K562 (cell line): Measurements from ENCODE around the gene CDC20. TPM values are rescaled to one million over a fixed set of nuclear protein-coding genes. Genes with fewer than 3 reads are reported as not detected.
A peak's percentile ranks its signal among the peaks of the same experiment; 100 is the strongest.

Experiments used
- CSDE1 ChIP-seq, 2 experiments: fragments of 450-650 bp; IDR thresholded peaks; 2 replicates each; pipeline ENCODE4 v1.6.1; 2016; ENCODE audit warnings: mild to moderate bottlenecking in 1 of 2
- EP300 ChIP-seq: IDR thresholded peaks from 2 replicates; pipeline ENCODE4 v1.6.1; 2012; ENCODE audit warnings: low read length, improper control_type of control experiment
- HSF4 ChIP-seq: fragments of 250-450 bp; sonication (Bioruptor Pico); IDR thresholded peaks from 2 replicates; pipeline ENCODE4 v2.1.2; 2022; ENCODE audit warnings: mild to moderate bottlenecking, moderate library complexity, borderline replicate concordance
- IFI16 ChIP-seq: fragments of 250-450 bp; sonication (Bioruptor Pico); IDR thresholded peaks from 2 replicates; pipeline ENCODE4 v2.1.2; 2022; ENCODE audit warnings: mild to moderate bottlenecking, inconsistent platforms
- IRF1 ChIP-seq: sonication (generic); formaldehyde crosslinking; IDR thresholded peaks from 2 replicates; pipeline ENCODE4 v1.8.0; 2022; ENCODE audit warnings: missing genetic modification reagents, mild to moderate bottlenecking, borderline replicate concordance
- NELFE ChIP-seq: IDR thresholded peaks from 2 replicates; pipeline ENCODE4 v1.6.1; 2011; ENCODE audit warnings: mild to moderate bottlenecking; ENCODE audit not compliant: insufficient read depth, insufficient read length
- RFX1 ChIP-seq: fragments of 450-650 bp; IDR thresholded peaks from 2 replicates; pipeline ENCODE4 v1.6.1; 2016; ENCODE audit warnings: mild to moderate bottlenecking, moderate library complexity
- RNF2 ChIP-seq: sonication (generic); IDR thresholded peaks from 2 replicates; pipeline ENCODE4 v1.6.1; 2016
- SMAD4 ChIP-seq: fragments of 250-450 bp; sonication (Bioruptor Pico); conservative IDR thresholded peaks from 2 replicates; pipeline ENCODE4 v1.8.0; 2021; ENCODE audit warnings: inconsistent platforms, mild to moderate bottlenecking, moderate library complexity
- ZNF239 ChIP-seq: fragments of 250-450 bp; sonication (Bioruptor Pico); IDR thresholded peaks from 2 replicates; pipeline ENCODE4 v1.4.0; 2020; ENCODE audit warnings: mild to moderate bottlenecking
- polyA plus RNA-seq, 8 experiments: library from polyadenylated mRNA; depleted of rRNA in 4 of 8; stranded (reverse) in 5 of 8; unstranded in 3 of 8; fragments of >200 nt; fragmentation: Nextera tagmentation in 2 of 8; fragmentation: Illumina TruSeq in 1 of 8; extraction: Ambion mirVana in 2 of 8; extraction: Trizol in 1 of 8; gene quantifications; 2 replicates each; pipeline versions ENCODE4 v1.2.1 to v1.2.3, GENCODE V29; 2011 to 2014; ENCODE audit warnings: inconsistent platforms in 1 of 8, missing spikeins in 1 of 8
- total RNA-seq, 7 experiments: library from RNA; depleted of rRNA in 6 of 7; stranded (reverse); fragments of >200 nt in 6 of 7; fragmentation: Illumina TruSeq in 2 of 7; extraction: Trizol in 2 of 7; gene quantifications; 2 replicates each; pipeline versions ENCODE4 v1.2.1 to v1.2.3, GENCODE V29; 2011 to 2021; ENCODE audit warnings: low replicate concordance in 1 of 7
- TF ChIP-seq, protein P1 (sequence below): fragments of 450-650 bp; IDR thresholded peaks from 2 replicates; pipeline ENCODE4 v1.6.1; 2016; ENCODE audit warnings: low read depth
- TF ChIP-seq, protein P2 (sequence below): fragments of 250-450 bp; sonication (Bioruptor Pico); IDR thresholded peaks from 2 replicates; pipeline ENCODE4 v1.9.0; 2021; ENCODE audit warnings: mild to moderate bottlenecking, inconsistent platforms

The CDC20 gene
- total and polyA plus RNA-seq, 9 of the 15 experiments (the other 6 are each of a cell fraction or from before 2014, with no cell fraction given) = 45.2 to 224 (median 121) TPM

GRCh38 chr1:43344267-43344850, 14.4 kb upstream of the CDC20 start (continued):
- TF ChIP-seq NELFE (no peak), IFI16 (CRISPR knock-in tag) (no peak), RNF2 (no peak), IRF1 (CRISPR knock-in tag) (no peak), HSF4 (CRISPR knock-in tag) (no peak), SMAD4 (CRISPR knock-in tag) (peak; percentile 81), RFX1 (no peak), ZNF239 (no peak), EP300 (peak; percentile 48; the same call in 1 of the 2 replicates), CSDE1 (IDR thresholded peaks at IDR 0.05) (no peak)
- TF ChIP-seq, protein P1, sequence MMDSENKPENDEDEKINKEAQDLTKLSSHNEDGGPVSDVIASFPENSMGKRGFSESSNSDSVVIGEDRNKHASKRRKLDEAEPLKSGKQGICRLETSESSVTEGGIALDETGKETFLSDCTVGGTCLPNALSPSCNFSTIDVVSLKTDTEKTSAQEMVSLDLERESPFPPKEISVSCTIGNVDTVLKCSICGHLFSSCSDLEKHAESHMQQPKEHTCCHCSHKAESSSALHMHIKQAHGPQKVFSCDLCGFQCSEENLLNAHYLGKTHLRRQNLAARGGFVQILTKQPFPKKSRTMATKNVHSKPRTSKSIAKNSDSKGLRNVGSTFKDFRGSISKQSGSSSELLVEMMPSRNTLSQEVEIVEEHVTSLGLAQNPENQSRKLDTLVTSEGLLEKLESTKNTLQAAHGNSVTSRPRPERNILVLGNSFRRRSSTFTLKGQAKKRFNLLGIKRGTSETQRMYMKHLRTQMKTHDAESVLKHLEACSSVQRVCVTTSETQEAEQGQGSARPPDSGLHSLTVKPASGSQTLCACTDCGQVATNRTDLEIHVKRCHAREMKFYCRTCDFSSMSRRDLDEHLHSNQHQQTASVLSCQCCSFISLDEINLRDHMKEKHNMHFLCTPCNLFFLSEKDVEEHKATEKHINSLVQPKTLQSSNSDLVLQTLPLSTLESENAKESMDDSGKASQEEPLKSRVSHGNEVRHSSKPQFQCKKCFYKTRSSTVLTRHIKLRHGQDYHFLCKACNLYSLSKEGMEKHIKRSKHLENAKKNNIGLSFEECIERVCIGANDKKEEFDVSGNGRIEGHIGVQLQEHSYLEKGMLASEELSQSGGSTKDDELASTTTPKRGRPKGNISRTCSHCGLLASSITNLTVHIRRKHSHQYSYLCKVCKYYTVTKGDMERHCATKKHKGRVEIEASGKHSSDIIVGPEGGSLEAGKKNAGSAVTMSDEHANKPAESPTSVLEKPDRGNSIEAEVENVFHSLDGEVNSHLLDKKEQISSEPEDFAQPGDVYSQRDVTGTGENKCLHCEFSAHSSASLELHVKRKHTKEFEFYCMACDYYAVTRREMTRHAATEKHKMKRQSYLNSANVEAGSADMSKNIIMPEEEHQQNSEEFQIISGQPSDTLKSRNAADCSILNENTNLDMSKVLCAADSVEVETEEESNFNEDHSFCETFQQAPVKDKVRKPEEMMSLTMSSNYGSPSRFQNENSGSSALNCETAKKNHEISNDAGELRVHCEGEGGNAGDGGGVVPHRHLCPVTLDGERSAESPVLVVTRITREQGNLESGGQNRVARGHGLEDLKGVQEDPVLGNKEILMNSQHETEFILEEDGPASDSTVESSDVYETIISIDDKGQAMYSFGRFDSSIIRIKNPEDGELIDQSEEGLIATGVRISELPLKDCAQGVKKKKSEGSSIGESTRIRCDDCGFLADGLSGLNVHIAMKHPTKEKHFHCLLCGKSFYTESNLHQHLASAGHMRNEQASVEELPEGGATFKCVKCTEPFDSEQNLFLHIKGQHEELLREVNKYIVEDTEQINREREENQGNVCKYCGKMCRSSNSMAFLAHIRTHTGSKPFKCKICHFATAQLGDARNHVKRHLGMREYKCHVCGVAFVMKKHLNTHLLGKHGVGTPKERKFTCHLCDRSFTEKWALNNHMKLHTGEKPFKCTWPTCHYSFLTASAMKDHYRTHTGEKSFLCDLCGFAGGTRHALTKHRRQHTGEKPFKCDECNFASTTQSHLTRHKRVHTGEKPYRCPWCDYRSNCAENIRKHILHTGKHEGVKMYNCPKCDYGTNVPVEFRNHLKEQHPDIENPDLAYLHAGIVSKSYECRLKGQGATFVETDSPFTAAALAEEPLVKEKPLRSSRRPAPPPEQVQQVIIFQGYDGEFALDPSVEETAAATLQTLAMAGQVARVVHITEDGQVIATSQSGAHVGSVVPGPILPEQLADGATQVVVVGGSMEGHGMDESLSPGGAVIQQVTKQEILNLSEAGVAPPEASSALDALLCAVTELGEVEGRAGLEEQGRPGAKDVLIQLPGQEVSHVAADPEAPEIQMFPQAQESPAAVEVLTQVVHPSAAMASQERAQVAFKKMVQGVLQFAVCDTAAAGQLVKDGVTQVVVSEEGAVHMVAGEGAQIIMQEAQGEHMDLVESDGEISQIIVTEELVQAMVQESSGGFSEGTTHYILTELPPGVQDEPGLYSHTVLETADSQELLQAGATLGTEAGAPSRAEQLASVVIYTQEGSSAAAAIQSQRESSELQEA = no peak
- TF ChIP-seq, protein P2, sequence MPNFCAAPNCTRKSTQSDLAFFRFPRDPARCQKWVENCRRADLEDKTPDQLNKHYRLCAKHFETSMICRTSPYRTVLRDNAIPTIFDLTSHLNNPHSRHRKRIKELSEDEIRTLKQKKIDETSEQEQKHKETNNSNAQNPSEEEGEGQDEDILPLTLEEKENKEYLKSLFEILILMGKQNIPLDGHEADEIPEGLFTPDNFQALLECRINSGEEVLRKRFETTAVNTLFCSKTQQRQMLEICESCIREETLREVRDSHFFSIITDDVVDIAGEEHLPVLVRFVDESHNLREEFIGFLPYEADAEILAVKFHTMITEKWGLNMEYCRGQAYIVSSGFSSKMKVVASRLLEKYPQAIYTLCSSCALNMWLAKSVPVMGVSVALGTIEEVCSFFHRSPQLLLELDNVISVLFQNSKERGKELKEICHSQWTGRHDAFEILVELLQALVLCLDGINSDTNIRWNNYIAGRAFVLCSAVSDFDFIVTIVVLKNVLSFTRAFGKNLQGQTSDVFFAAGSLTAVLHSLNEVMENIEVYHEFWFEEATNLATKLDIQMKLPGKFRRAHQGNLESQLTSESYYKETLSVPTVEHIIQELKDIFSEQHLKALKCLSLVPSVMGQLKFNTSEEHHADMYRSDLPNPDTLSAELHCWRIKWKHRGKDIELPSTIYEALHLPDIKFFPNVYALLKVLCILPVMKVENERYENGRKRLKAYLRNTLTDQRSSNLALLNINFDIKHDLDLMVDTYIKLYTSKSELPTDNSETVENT (CRISPR knock-in tag) = no peak
